HG03196 (cell line): ENCODE measurements around the gene CDK3.

Source experiments
- ATAC-seq: cut with Tn5 transposase; IDR thresholded peaks from one replicate; pipeline ENCODE4 v1.9.1; 2021; ENCODE audit not compliant: unreplicated experiment

Gene CDK3

GRCh38 chr17:75987041-75987440 lies 13.6 kb upstream of the CDK3 start:
- no peak for ATAC-seq

DNA sequence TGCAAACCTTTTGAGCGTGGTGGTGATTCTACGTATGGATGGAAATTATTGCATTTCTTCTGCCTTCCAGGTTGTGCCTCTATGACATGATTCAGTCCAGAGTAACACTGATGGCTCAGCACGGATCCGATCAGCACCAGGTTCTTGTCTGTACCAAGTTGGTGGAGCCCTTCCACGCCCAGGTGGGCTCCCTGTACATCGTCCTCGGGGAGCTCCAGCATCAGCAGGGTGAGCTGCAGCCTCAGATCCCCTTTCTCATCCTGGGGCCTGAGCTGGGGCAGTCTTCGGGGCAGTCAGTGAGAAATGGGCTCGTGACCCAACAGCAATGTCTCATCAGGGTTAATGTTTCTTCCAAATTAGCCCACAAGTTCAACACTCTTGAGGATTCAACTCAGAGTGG lies 9.3 kb upstream of the CDK3 start:
- ATAC-seq: no peak

DNA sequence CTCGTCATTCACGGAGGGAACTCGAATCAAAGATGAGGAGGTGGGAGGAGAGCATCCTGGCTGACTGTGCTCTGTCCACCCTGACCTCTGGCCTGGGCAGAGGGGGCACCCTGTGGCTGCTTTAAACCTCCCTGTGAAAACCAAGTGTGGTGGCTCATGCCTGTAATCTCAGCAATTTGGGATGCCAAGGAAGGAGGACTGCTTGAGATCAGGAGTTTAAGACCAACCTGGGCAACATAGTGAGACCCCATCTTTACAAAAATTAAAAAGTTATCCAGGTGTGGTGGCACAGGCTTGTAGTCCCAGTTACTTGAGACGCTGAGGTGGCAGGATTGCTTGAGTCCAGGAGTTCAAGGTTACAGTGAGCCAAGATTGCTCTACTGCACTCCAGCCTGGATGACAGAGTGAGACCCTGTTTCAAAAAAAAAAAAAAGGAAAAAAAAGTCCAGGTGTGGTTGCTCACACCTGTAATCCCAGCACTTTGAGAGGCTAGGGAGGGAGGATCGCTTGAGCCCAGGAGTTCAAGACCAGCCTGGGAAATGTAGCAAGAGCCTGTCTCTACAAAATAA lies 5.8 kb upstream of the CDK3 start:
- no peak for ATAC-seq

- no peak for ATAC-seq
Observed at GRCh38 chr17:75995385-75995925, 5.2 kb upstream of the CDK3 start.

DNA sequence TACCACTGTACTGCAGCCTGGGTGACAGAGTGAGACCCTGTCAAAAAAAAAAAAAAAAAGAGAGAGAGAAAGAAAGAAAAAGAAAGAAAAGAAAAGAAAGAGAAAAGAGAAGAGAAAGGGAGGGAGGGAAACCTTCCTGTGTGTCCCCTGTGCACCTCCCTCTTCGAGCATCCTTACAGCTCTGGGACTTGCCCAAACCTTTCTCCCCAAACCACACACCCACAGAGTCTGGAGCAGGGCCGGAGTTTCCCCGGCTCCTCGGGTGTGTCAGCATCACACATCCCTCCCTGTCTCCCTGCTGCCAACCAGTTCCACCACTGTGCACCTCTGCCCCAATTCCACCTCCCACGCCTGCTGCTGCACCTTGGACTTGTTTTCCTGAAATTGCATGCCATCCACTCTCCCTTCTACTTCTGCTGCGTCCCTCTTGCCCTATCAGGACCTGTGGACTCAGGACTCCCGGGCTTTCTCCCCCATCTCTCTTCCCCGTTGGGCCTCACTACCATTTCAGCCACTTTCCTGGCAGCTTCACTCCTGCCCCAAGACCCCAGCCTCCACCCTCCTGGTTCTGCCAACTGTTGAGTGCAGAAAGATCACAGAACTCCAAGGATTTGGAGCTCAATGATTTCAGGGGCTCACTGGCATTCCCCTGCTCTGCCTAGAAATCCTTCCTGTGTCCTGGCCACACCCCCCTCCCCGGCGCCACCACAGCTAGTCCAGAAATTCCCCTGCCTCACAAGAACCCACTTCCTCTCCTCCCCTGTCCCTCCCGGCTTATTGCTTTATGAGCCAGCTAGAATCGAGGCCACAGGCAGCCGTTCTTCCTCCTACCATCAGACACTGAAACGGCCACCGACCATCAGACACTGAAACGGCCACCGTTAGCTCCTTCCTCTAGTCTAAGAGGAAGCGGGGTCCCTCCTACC lies 3.7 kb upstream of the CDK3 start:
- no peak for ATAC-seq

DNA sequence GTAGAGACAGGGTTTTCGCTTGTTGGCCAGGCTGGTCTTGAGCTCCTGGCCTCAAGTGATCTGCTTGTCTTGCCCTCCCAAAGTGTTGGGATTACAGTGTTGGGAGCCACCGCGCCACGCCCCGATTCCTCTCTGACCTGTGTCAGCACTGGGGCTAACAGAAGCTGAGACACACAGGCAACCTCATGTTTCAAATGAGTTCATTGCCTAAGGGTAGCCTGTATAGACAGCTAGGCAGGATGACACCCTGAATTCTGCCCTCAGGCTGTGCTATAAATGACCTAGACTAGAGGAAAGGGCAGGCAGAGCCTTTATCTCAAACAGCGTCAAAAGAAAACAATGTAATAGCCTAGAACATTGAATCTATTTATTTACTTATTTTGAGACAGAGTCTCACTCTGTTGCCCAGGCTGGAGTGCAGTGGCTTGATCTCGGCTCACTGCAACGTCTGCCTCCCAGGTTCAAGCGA lies 2.3 kb upstream of the CDK3 start:
- ATAC-seq: no peak

DNA sequence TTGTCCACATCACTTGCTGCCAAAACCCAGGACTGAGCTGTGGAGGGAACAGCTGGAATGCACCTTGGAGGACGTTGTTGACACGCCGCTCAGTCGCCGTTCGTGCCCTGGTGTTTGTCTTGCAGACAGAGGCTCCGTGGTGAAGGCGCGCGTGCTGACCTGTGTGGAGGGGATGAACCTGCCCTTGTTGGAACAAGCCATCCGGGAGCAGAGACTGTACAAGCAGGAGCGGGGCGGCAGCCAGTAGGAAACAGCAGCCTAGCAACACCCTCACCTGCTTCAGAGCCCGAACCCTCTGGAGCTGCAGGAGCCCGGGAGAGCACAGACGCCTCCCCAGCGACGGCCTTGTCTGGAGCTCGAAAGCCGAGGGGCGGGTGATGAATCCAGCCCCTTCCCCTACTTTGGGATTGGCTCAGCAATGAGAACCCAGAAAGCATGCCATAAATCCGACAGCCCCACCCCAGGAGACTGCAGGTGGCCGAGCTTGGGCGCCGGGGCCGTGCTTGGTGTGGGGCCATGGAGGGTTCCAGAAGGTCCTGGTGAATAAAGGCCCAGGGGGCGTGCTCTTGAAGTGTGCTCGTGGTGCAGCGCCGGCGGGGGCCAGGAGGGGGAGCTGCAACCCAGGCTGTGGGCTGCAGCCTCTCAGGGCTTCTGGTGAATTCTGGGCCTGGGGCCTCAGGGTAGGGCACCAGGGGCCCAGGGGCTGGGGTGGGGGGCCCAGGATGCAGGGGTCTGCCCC lies 470 bp upstream of the CDK3 start:
- ATAC-seq: no peak

- no peak for ATAC-seq
Observed at GRCh38 chr17:76002100-76002499, 1.4 kb downstream of the CDK3 start.

DNA sequence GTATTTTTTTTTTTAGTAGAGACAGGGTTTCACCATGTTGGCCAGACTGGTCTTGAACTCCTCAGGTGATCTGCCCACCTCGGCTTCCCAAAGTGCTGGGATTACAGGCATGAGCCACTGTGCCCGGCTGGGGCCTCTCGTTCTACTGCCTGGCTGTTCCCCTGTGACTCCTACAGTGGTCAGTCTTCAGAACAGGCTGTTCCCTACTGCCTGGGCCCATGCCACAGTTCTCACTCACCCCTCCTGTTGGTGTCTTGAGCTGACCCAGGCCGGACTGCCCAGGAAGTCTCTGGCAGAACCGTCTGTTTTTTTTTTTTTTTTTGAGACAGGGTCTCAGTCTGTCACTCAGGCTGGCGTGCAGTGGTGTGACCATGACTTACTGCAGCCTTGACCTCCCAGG lies 3.3 kb downstream of the CDK3 start:
- no peak for ATAC-seq

DNA sequence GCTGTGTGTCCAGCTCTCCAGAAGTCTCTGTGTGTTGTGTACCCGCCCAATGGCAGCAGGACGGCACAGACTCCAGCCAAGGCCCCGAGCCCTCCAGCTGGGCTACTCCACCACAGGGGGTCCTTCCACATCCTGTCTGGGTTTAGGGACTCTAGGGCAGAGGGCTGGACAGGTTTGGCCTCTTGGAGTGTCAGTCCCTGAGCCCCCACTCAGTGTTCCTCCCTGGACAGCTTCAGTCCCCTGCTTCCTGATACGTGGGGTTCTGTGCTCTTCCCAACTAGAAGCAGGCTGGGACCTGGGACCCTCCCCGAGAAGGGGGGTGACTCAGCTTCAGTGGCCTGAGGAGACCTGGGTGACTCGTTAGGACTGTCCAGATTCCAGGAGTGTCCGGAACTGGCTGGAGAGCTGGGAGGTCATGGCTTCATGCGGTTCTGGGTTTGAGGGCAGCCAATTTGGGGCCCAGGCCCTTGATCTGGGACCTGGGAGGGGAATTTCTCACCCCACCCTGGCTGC lies 4.2 kb downstream of the CDK3 start:
- no peak for ATAC-seq

- no peak for ATAC-seq
Observed at GRCh38 chr17:76005263-76006149, 4.9 kb downstream of the CDK3 start.

- no peak for ATAC-seq
Observed at GRCh38 chr17:76007131-76007849, 6.6 kb downstream of the CDK3 start.

DNA sequence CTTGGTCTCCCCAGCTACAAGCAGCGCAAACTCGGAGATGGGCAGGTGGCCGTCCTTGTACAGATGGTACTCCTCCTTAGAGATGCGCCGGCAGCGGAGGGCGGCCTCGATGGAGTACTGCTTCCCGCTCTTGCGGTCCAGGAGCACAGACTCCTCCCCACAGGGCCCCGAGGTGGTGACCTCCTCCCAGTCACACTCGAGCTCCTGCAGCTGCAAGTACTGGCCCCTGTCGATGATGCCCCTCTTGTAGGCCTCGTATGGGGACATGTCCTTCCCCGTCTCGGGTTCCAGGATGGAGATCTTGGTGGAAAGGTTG lies 7.2 kb downstream of the CDK3 start:
- ATAC-seq: no peak

DNA sequence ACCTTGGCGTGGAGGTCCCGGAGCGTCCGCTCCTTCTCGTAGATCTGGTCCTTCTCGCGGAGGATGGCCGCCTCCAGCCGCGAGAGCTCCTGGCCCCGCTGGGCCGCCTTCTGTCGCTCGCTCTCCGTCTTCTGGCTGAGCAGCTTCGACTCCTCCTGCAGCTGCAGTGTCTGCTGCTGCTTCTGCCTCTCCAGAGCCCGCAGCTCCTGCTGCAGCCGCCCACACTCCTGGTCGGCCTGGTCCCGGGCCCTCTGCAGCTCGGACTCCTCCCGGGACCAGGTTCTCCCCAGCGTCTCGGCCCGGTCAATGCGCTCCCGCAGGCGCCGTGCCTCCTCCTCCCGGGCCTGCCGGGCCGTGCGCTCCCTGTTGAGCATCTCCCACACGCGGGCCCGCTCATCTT lies 7.6 kb downstream of the CDK3 start:
- ATAC-seq: no peak

DNA sequence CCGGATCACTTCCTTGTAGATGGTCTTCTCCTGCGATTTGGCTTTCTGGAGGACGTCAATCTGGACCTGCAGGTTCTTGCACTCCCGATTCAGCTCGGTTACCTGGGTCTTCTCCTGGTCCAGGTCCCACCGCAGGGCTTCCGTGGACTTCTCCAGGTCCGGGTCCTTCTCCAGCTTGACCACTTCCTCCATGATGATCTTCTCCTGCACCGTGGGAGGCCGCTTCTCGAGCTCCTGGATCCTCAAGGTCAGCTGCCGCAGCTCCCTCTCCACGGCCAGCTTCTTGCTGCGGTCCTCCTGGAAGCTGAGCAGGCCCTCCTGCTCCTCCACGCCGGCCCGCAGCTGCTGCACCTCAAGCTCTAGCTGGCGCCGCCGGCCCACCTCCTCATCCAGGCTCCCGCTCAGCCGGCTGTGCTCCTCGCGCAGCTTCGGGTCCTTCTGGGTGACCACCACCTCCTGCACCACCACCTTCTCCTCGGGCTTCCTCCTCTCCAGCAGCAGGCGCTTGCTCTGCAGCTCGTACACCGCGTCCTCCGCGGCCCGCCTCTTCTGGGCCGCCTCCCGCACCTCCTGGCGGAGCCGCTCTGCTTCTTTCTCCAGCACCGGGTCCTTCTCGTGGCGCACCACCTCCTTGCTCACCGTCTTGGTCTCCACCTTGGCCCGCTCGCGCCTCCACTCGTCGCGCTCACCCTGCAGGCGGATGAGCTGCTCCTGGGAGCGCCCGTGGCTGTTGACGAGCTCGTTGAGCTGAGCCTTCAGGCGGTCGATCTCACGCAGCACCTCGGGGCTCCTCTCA lies 8.2 kb downstream of the CDK3 start:
- no peak for ATAC-seq

DNA sequence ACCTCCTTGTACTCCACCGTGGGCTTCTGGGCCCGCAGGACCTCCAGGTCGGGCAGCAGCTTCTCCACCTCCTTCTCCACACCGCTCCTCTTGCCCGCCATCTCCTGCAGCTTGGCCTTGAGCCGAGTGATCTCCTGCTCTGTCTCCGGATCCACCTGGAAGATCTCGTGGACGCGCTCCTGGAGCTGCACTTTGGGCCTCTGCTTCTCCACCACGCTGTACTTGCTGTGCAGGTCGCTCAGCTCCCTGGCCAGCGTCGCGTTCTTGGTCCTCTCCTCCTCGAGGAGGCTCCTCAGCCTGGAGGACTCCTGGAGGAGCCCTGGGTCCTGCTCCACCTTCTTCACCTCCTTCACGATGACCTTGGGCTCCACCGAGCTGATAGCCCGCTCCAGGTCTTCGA lies 8.8 kb downstream of the CDK3 start:
- ATAC-seq: no peak

DNA sequence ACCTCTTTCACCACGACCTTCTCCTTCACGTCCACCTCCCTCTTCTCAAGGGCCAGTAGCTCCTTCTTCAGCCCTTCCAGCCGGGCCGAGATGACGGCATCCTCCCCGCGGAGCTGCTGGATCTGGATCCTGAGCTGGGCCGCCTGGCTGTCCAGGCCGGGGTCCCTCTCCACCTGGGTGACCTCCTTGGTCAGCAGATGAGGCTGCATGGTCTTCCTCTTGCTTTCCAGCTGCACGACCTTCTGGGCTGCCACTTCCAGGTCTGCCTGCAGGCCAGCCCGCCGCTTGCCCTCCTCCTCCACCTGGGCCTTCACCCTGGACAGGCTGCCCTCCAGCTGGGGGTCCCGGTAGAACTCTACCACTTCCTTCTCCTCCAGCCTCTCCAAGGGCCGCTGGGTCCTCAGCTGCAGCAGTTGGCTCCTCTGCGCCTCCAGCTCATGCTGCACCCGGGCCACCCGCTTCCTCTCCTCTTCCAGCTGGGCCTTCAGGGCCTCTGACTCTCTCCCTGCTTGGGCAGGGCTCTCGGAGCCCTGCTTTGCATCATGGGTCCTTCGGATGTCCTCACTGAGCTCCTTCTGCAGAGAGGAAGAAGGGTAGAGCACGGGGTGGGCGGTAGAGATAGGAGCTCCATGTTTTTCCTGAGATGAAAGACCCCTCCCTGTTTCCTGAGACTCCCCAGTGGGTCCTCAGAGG lies 9.5 kb downstream of the CDK3 start:
- no peak for ATAC-seq

DNA sequence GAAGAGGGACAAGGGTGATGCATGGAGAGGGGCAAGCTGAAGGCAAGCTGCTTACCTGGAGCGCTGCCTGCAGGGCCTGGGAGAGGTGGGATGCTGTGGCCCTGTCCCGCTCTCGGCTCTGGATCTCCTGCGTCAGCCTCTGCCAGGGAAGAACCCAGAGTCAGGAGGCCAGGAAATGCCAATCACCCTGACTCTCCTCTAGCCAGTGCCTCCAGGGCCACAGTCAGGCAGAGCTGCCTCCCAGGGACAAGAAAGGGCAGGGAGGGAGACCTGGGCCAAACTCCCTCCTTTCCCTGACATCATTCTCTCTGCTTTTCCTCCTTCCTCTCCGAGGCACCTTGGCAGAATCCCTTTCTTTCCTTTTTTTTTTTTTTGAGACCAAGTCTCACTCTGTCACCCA lies 11.3 kb downstream of the CDK3 start:
- ATAC-seq: no peak
